ENCODE measurements around the gene RGS2.

RGS2 gene, protein sequence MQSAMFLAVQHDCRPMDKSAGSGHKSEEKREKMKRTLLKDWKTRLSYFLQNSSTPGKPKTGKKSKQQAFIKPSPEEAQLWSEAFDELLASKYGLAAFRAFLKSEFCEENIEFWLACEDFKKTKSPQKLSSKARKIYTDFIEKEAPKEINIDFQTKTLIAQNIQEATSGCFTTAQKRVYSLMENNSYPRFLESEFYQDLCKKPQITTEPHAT

DNA sequence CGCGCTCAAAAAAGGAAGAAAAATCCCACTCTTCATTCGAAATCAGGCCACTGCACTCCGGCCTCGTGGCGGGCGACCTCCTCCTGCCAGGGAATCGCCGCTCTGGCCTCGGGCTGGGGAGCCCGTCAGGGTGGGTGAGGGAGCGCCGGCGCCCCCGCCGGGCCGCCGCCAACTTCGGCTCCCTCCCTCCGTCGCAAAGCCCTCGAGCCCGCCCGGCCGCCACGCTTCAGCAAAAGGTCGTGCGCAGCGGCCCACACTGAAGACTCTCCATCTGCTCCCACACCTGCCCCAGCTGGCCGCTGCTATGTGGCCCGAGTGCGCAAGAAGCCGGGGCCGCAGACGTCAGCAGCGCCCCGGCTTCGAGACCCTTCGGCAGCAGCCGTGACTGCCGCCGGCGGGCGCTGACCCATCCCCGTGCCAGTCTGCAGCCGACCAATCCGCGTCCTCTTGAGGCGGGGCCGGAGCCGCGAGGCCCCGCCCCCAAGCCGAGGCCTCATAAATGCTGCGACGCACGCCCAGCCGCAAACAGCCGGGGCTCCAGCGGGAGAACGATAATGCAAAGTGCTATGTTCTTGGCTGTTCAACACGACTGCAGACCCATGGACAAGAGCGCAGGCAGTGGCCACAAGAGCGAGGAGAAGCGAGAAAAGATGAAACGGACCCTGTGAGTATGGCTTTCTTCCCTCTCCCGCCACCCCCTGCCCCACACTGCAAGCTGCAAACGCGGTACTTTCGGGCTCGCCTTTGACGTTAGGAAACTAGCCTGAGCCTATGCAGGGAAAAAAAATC, at the start of gene RGS2:
Gene RGS2 (plus strand): TSS at position 522 of the 789 bp plus-strand sequence. CDS start 33 bp downstream, at position 555.
- DNase-seq, result peak; percentile 88

DNA sequence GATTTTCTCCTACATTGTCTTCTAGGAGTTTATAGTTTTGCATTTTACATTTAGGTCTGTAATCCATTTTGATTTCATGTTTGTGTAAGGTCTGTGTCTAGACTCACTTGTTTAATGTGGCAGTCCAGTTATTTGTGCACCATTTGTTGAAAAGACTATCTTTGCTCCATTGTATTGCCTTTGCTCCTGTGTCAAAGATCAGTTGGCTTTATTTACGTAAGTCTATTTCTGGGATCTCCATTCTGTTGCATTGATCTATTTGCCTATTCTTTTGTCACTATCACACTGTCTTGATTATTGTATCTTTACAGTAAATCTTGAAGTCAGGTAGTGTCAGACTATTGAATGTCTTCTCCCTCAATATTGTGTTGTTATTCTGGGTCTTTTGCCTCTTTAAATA, 49.7 kb upstream of the RGS2 start:
- DNase-seq, result no peak

DNA sequence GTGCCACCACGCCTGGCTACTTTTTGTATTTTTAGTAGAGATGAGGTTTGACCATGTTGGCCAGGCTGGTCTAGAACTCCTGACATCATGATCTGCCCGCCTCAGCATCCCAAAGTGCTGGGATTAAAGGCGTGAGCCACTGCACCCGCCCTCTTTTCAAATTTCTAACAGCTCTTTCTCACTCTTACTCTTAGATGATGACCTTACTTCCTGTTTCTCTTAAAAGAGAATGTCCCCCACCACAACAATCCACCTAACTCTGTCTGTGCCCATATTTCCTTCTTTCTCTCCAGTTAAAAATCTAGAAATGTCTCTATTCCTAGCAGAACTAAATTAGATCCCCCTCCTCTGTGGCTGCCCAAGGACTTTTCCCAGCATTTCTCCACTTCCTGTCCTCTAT, 46.6 kb upstream of the RGS2 start:
- DNase-seq, result no peak

DNA sequence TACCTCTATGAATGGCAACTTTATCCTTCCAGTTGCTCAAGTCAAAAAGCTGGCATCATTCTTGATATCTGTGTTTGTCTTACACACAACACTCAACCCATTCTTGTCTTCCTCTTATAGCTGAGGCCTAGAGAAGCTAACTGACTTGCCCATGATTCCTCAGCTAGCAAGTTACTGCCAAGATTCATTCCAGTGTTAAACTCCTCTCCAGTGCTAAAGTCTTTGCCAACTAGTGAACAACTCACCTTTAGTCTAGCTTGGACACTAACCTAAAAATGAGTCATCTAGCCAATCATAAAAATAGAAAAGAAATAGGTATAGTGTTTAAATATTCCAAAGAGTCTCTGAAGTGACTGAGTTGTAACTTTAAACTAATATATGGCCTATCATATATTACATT, 45.6 kb upstream of the RGS2 start:
- DNase-seq, result no peak

DNA sequence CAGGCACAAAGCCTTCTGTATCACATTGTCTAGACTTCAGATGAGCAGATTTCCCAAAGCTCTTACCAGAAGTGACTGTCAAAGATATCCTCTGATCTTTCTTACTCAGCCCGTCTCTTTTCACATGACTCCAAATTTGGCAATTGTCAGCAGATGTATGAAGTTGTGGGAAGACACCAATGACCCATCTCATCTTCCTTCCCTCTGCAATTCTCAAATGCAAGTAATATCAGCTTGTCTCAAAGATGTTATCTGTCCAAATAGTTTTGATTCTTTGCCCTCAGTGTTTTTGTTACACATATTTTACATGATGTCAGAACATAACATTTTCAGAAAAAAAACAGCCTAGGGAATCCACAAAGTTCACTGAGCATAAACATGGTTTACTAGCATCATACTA, 45.1 kb upstream of the RGS2 start:
- no peak for DNase-seq

DNA sequence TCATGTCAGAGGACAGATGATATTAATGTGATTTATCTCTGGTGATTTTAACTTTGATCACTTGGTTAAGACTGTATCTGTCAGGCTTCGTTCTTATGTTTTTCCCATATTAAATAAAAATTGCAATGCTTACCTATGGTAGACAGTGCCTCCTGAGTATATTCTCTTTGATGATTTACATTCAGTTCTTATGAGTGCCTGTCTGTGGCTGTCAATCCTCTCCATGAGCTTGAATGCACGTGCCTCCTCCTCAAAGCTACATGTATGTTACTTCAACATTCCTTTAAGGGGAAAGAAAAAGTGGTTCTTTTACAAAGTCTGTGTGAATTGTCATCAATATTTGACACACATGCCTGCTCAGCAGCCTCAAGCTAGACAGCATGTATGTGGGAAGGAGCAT, 44.2 kb upstream of the RGS2 start:
- no peak for DNase-seq

DNA sequence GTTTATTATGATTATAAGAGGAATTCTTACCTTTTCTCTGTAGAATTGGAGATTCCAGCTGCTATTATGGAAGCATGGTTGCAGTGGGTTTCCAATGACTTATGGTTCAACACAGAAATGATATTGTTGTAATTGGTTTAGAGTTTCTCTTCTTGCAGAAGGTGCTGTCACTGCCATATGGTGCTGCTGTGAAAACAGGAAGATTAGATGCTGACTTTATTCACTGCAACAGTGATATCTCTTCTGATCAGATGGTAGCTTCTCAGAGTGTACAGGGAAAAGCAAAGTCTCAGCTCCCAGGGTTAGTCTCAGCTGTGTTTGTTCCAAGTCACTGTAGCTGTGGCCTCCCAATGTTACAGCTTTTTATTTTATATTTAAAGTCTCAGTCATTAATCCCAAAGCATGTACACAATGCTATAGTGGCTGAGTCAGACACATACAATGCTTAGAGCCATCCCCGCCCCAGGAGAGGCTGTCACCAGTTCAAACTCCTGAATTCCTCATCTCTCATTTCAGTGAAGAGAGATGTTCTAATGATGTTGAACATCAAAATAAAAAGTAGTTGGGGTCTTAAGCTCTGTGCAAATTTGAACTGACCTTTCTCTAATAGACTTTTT, 42.7 kb upstream of the RGS2 start:
- DNase-seq, result no peak

DNA sequence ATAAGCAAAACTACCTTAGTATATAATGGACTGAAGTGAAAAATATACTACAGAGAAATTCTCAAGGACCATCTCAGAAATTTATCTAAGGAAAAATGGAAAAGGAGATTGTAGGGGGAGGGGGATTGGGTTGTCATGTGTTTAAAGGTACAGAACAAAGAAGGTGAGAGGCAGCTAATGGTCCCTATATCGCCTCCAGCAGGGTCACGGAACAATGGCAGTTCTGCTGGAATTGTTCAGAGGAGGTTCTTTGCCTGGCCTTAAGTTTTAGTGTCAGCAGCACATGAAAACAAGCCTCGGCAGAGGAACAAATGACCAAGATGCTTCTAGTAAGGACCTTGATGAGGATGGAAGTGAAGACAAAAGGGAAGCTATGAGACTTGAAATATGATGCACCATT, 42.0 kb upstream of the RGS2 start:
- no peak for DNase-seq

DNA sequence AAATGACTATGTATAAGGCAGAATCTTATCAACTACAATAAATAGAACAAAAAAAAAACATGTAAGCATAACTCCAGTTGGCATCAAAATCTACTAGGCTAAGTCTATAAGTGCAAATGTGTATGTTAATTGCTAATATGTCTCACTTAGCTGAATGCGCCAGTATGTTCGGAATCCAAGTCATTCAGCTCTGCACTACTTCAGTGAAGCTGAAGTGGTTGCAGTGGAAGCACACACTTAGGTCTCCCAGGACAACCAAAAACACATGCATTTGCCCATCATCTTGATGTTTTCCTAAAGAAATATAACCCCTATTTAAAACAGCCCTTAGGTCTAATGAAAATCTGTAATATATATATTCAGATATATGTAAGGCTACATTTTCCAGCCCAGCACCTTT, 41.0 kb upstream of the RGS2 start:
- no peak for DNase-seq

DNA sequence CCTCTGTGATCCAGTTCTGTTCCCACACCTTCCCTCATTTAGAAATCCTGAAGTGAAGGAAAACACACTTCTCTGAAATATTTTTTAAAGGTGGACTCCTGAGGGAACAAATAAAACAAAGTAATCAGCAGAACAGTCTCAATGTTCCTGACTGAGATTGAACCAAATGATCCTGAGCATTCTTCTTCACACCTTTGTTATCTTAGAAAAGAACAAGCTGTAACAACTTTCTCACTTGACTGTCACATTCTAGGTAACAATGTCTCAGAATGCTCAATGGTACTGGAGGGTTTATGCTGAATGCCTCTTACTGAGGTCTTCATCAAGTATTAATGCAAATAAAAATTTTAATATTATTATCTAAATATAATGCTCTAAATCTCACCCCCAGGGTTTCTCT, 40.4 kb upstream of the RGS2 start:
- no peak for DNase-seq

DNA sequence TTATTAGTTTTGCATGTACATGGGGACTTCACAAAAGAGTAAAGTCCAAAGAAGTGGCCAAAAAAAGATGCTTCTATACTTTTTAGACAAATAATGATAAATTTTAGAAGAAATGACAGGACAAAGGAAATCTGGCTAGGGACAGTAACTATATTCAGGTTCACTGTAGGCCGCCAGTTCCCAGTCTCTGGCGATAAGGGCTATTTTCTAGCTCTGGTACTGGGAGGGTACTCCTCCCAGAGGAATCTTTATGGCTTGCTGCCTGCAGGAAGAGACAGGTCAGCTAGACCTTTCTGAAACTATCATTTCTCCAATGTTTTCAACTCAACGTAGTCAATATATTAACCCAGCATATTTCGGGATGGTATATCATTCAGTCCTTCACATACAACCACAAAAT, 37.5 kb upstream of the RGS2 start:
- DNase-seq, result no peak

DNA sequence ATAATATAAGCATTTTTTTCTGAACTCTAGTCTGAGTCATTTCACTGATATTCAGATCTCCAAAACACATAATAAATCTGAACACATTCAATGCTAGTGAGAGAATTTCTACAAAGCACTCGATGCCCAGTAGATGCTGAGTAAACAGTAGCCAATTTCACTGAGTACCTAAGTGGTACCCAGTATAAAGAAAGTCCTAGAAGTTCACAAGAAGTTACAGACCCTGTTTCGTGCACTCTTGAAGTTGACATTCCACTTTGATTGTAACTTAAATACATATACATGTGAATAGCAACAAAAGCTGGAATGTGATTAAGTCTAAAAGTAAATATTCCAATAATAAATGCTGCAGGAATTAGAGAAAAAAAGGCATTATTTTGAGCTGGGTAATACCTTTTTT, 33.2 kb upstream of the RGS2 start:
- DNase-seq, result no peak

DNA sequence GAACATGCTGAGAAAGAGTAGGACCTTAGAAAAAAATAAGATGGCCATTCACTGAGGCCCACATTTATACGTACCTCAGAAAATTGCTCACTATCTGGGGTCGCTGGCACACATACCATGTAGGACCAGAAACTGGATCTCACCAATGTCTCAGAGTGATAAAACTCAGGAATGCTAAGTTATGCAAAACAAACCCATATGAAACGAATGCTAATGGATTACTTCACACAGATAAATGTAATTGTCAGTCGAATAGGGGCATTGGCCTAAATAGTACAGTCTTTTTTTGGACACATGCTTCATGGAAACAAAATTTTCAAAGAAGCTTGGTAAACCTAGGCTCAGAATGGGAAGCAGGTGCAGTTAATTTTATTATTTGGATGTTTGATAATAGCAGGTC, 32.6 kb upstream of the RGS2 start:
- no peak for DNase-seq

DNA sequence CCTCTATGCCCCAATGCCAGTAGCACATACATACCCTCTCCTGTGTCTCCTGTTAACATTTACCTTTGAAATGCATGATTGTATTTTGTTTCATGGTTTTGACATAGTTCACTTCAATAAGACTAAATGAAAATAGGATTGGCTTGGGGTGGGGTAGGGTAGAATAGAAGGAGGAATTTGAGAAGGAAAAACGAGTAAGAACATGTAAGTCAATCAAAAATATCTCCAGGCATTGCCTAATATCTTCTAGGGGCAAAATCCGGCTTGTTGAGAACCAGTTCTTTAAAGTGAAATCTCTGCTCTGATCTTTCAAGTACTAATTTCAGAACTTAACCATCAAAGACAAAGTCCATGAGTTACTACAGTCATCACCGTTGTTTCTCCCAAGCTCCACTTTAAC, 31.8 kb upstream of the RGS2 start:
- DNase-seq, result no peak

DNA sequence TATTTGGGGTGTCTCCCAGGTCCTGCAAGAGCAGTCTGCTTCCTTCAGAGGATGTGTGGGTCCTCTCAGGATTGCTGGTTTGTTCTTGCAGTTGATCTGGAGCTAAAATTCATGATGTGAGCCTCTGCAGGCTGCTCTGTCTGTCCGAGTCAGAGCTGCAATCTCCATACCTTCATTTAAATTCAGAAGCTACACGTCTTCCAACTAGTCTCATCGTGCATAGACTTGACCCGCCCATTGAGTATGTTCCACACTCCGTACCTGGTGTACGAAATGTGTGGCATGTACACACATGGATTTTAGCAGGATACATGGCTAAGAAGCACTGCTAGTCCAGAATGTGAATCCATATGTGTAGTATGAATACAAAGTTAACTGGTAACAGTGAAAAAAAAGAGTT, 25.0 kb upstream of the RGS2 start:
- DNase-seq, result no peak

DNA sequence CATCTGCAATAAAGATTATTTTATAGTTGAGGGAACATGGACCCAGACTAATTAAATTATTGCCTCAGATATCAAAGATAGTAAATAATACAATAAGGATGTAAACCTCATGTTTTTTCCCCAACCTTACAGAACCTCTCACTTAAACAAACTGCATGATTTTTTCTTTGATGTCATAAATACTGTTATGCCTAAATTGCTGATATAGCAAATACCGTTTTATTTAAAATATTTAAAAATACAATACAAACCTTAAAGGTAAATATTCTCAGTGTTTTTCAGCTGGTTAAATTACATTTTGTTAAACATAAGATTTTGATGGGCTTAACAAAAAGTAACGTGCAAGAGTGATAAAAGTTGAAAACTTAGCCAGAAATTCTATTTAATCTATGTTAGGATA, 24.4 kb upstream of the RGS2 start:
- no peak for DNase-seq

DNA sequence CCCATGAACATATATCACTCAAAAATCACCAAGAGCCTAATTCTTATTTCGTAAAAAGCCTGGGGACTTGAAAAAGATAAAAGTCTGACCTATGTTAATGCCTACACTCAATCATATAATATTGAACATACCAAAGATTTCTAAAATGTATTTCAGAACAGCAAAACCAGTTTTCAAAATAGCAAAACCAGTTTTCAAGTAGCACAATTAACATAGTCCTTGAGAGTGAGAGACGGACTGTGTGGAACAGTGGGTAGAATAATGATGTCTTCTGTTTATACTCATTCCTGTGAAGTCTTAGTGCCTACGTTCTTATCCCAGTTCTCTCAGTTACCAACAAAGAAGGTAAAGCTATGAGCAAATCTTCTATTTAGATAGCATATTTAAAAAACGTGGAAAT, 22.3 kb upstream of the RGS2 start:
- no peak for DNase-seq

DNA sequence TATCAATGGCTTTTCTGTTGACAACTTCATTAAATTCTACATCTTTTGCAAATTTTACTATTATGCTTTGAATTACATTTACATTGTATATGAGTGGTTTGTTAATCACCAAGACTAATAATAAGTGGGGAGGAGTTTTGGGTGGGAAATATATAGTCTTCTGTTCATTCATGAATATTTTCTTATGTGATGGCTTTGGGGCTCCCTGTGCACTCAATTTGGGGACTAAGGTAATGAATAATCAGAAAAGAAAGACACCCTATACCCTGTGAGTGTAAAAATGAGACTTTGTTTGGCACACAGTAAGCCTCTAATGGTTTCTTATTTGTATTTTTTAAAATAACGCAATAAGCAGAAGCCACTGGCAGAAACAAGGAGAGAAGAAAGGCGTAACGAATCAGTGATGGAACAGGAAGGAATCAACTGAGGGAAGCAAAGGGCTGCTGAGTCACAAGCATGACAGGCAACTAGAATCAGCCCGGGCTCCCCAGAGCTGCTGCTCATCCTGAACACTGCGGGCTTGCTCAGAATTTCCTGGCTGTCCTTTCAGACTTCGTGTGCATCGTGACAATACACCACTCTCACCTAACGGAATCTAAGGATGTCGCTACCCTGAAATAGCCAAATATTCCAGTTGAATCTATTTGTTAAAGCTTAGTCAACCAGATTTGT, 20.8 kb upstream of the RGS2 start:
- peak; percentile 84 for DNase-seq

DNA sequence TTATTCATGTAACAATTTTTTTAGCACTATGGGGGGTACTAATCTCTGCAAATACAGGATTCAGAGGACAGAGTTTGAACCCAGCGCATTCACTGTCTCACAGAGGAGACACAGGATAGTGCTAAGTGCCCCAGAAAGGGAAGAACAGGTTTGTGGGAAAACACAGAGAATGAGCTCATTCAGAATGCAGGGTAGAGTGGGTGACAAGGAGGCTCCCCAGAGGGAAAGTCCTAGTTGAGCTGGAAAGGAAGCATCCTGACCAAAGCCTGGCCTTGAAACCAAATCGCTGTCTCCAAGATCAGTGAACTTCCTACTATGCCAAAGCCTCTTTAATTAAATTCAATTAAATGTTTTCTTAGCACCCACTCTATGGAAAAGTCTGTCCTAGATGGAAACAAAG, 19.0 kb upstream of the RGS2 start:
- peak; percentile 76 for DNase-seq

DNA sequence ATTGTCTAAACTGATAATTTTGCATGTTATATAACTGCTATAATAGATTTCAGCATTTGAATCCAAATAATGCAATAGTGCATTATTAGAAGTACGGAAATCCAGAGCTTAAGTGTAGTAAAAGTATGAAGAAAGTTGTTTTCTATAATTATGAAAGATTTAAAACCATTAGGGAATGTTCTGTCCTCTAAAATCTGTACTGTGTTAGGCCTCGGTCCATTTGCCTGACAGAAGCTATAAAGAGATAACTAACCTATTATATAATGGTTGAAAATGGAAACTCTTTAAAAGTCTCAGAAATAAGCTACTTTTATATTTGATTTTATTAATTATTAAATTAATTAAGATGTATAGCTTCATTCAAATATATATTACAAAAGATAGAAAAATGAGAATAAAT, 16.2 kb upstream of the RGS2 start:
- DNase-seq, result no peak

DNA sequence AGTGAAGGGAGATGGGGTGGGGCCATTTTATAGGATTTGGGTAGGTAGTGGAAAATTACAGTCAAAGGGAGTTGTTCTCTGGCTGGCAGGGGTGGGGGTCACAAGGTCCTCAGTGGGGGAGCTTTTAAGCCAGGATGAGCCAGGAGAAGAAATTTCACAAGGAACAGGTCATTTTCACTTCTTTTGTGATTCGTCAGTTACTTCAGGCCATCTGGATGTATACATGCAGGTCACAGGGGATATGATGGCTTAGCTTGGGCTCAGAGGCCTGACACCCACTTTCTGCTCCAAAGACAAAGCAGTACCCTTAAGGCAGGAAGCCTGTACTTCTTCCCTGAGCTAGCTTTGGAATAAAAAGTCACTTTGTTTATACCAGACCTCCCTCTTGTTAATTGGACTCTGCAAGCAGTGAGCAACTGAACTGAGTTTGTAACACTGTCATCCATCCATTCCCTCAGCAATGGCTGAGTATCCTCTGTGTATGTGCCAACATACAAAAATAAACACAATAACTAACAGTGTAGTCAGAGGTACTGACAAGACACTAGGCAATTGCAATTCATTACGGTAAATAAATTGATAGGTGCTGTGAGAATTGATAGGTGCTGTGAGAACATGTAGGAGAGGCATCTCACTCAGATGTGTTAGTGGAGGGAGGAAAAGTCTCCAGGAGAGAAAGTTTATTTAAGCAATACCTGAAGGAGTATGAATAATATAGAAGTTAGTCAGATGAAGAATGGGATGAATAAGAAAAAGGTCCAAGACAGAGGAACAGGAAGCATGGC, 14.7 kb upstream of the RGS2 start:
- DNase-seq, result no peak

DNA sequence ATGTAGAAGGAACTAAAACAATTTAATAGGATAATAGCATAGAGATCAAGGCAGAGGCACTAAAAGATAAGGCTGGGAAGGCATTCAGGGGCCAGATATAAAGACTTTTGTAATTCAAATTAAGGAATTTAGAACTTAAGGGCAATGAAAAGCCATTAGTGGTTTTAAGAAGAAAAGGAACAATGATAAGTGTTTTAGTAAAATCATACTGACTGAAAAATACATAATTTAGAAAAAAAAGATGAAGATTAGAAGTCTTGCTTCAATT, 14.1 kb upstream of the RGS2 start:
- no peak for DNase-seq

DNA sequence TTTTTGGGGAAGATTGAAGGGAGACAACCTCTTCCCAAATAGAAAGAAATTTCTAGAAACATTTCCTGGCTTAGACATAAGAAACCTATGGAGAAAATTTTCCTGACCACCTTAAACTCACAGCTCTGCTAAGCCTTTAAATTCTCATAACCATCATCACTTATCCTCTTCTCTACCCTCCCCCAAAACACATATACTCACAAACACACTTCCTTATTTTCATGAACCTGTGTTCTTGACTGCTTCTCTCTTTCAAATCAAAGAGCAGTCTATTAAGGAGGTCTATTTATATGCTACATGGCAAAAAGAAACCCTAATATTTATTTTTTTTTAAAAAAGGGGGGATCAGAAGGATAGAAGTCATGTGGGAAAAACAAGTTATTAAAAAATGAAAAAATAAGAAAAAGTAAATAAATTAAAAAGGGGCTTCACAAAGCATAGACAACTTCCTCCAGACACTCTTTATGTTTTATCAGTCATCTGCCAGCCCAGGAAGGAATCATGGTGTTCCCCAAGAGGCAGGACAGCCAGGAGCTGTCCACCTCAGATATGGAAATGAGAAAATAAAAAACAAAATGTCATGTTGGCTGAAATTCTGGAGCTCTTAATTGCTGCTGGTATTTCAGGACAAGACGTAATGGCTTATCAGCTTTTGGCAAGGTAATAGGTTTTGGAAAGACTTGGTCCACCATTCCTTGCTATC, 12.8 kb upstream of the RGS2 start:
- DNase-seq, result no peak
